H9 (cell line): ENCODE results near the gene AP1B1. TPM values are rescaled to one million over a fixed set of nuclear protein-coding genes. Genes with fewer than 3 reads are reported as not detected.

Experiments
- DNase-seq: peaks from one replicate; pipeline ENCODE4 v3.0.0-alpha.2; 2017
- H2AFZ ChIP-seq: one replicate; pipeline ENCODE4 v1.6.1; 2013; ENCODE audit warnings: mild to moderate bottlenecking, low read length, control low read depth, moderate library complexity
- H2AK5ac ChIP-seq: 2 replicates; pipeline ENCODE4 v1.6.1; 2013; ENCODE audit warnings: low read length, control low read depth, mixed read lengths; ENCODE audit not compliant: insufficient read length
- H2BK120ac ChIP-seq: one replicate; pipeline ENCODE4 v1.6.1; 2013; ENCODE audit warnings: low read depth, mild to moderate bottlenecking, low read length, control low read depth, inconsistent platforms; ENCODE audit not compliant: poor library complexity, severe bottlenecking
- H2BK12ac ChIP-seq: 2 replicates; pipeline ENCODE4 v1.6.1; 2013; ENCODE audit warnings: low read length, control low read depth, mixed read lengths, low read depth; ENCODE audit not compliant: insufficient read length
- H2BK15ac ChIP-seq: 2 replicates; pipeline ENCODE4 v1.6.1; 2013; ENCODE audit warnings: low read depth, low read length, control low read depth
- H2BK20ac ChIP-seq: one replicate; pipeline ENCODE4 v1.6.1; 2013; ENCODE audit warnings: low read depth, mild to moderate bottlenecking, low read length, control low read depth, inconsistent platforms; ENCODE audit not compliant: poor library complexity, severe bottlenecking
- H2BK5ac ChIP-seq: 2 replicates; pipeline ENCODE4 v1.6.1; 2013; ENCODE audit warnings: low read length, control low read depth, mixed read lengths; ENCODE audit not compliant: insufficient read length
- H3K14ac ChIP-seq: 2 replicates; pipeline ENCODE4 v1.6.1; 2013; ENCODE audit warnings: low read length, control low read depth; ENCODE audit not compliant: insufficient read depth
- H3K18ac ChIP-seq: 2 replicates; pipeline ENCODE4 v1.6.1; 2013; ENCODE audit warnings: low read depth, mild to moderate bottlenecking, mixed read lengths, low read length, control low read depth; ENCODE audit not compliant: insufficient read length
- H3K23ac ChIP-seq: 2 replicates; pipeline ENCODE4 v1.6.1; 2013; ENCODE audit warnings: low read length, control low read depth, mixed read lengths, low read depth; ENCODE audit not compliant: insufficient read length
- H3K23me2 ChIP-seq: 2 replicates; pipeline ENCODE4 v1.6.1; 2013; ENCODE audit warnings: low read depth, mild to moderate bottlenecking, mixed read lengths, low read length, control low read depth; ENCODE audit not compliant: insufficient read length, poor library complexity, severe bottlenecking
- H3K27ac ChIP-seq: 2 replicates; pipeline ENCODE4 v1.5.1; 2013; ENCODE audit warnings: low read length, control low read depth, mixed read lengths, low read depth; ENCODE audit not compliant: insufficient read length
- H3K27me3 ChIP-seq: 2 replicates; pipeline ENCODE4 v1.6.1; 2013; ENCODE audit warnings: low read length, control low read depth, inconsistent platforms; ENCODE audit not compliant: insufficient read depth
- H3K4ac ChIP-seq: 2 replicates; pipeline ENCODE4 v1.6.1; 2013; ENCODE audit warnings: low read depth, mild to moderate bottlenecking, control low read depth, inconsistent platforms, low read length, moderate library complexity
- H3K4me1 ChIP-seq: 2 replicates; pipeline ENCODE4 v1.6.1; 2013; ENCODE audit warnings: low read length, control low read depth, inconsistent platforms; ENCODE audit not compliant: insufficient read depth
- H3K4me2 ChIP-seq: 2 replicates; pipeline ENCODE4 v1.6.1; 2013; ENCODE audit warnings: low read length, control low read depth, mixed read lengths; ENCODE audit not compliant: insufficient read length, insufficient read depth
- H3K56ac ChIP-seq: 2 replicates; pipeline ENCODE4 v1.6.1; 2013; ENCODE audit warnings: low read depth, mild to moderate bottlenecking, mixed read lengths, low read length, control low read depth; ENCODE audit not compliant: insufficient read length
- H3K79me1 ChIP-seq: 2 replicates; pipeline ENCODE4 v1.6.1; 2013; ENCODE audit warnings: low read depth, mild to moderate bottlenecking, moderate library complexity, low read length, control low read depth, inconsistent platforms; ENCODE audit not compliant: insufficient read depth, poor library complexity, severe bottlenecking
- H3K79me2 ChIP-seq: 2 replicates; pipeline ENCODE4 v1.6.1; 2013; ENCODE audit warnings: low read length, control low read depth, inconsistent platforms; ENCODE audit not compliant: insufficient read depth
- H3K9ac ChIP-seq: 2 replicates; pipeline ENCODE4 v1.6.1; 2013; ENCODE audit warnings: low read length, control low read depth, mixed read lengths; ENCODE audit not compliant: insufficient read length; ENCODE audit errors: extremely low read depth
- H3K9me3 ChIP-seq: one replicate; pipeline ENCODE4 v1.6.1; 2013; ENCODE audit warnings: low read depth, low read length, inconsistent platforms; ENCODE audit not compliant: control insufficient read depth
- H3T11ph ChIP-seq: one replicate; pipeline ENCODE4 v1.6.1; 2013; ENCODE audit warnings: mild to moderate bottlenecking, low read length, control low read depth, inconsistent platforms
- H4K20me1 ChIP-seq: one replicate; pipeline ENCODE4 v1.6.1; 2013; ENCODE audit not compliant: control insufficient read depth, insufficient read length, insufficient read depth
- H4K5ac ChIP-seq: 2 replicates; pipeline ENCODE4 v1.6.1; 2013; ENCODE audit warnings: low read depth, mild to moderate bottlenecking, mixed read lengths, low read length, control low read depth; ENCODE audit not compliant: insufficient read length
- H4K8ac ChIP-seq: replicated peaks from 2 replicates; pipeline ENCODE4 v1.6.1; 2013; ENCODE audit warnings: low read length, control low read depth, mixed read lengths, low read depth; ENCODE audit not compliant: insufficient read length
- H4K91ac ChIP-seq: 2 replicates; pipeline ENCODE4 v1.6.1; 2013; ENCODE audit warnings: low read depth, mild to moderate bottlenecking, moderate library complexity, mixed read lengths, low read length, control low read depth; ENCODE audit not compliant: insufficient read length
- H3K27ac Mint-ChIP-seq, 3 experiments: 2 replicates in 2 of 3; 3 replicates in 1 of 3; pipeline ENCODE4 v1.8.0; 2020 to 2021; ENCODE audit warnings: mixed read lengths in 3 of 3, mild to moderate bottlenecking in 1 of 3, moderate library complexity in 1 of 3
- H3K27me3 Mint-ChIP-seq: 2 replicates; pipeline ENCODE4 v1.8.0; 2021; ENCODE audit warnings: low read depth, mild to moderate bottlenecking, moderate library complexity, mixed read lengths
- H3K36me3 Mint-ChIP-seq, 3 experiments: 2 replicates in 2 of 3; 3 replicates in 1 of 3; pipeline ENCODE4 v1.8.0; 2020 to 2021; ENCODE audit warnings: low read depth in 3 of 3, mixed read lengths in 3 of 3; ENCODE audit not compliant: insufficient read depth in 1 of 3
- H3K4me1 Mint-ChIP-seq, 2 experiments: 2 replicates each; pipeline ENCODE4 v1.8.0; 2020; ENCODE audit warnings: mixed read lengths in 2 of 2
- H3K4me3 Mint-ChIP-seq, 2 experiments: 2 replicates in 1 of 2; 3 replicates in 1 of 2; pipeline ENCODE4 v1.8.0; 2020 to 2021; ENCODE audit warnings: mild to moderate bottlenecking in 2 of 2, mixed read lengths in 2 of 2, moderate library complexity in 1 of 2
- H3K9me3 Mint-ChIP-seq, 2 experiments: 2 replicates in 1 of 2; 3 replicates in 1 of 2; pipeline ENCODE4 v1.8.0; 2020; ENCODE audit warnings: mild to moderate bottlenecking in 2 of 2, mixed read lengths in 2 of 2, moderate library complexity in 1 of 2
- CTCF ChIP-seq: fragments of 200-600 bp; sonication (generic); conservative IDR thresholded peaks from 3 replicates; pipeline ENCODE4 v1.8.0; 2021; ENCODE audit warnings: antibody characterized with exemption, mild to moderate bottlenecking
- WGBS: extraction: QIAGEN DNeasy Blood & Tissue Kit; methylation state at CpG from one replicate; pipeline ENCODE4 v1.1.7; 2013; ENCODE audit warnings: missing lambda C conversion rate, low lambda C conversion rate, mixed read lengths; ENCODE audit not compliant: insufficient read length; ENCODE audit errors: extremely low coverage; 5-methylcytosine and 5-hydroxymethylcytosine counted together
- total RNA-seq: library from RNA; stranded (reverse); gene quantifications from 2 replicates; pipeline ENCODE4 v1.2.1, GENCODE V29; 2021

Gene AP1B1
- total RNA-seq, 1 experiment from 2014 or later, result 64.0 TPM

GRCh38 chr22:29351891-29352290 lies 36.5 kb downstream of the AP1B1 start:
- TF ChIP-seq CTCF, result no peak
- H2BK15ac ChIP-seq, result no peak overlapping the region
- H2BK20ac ChIP-seq, result no peak overlapping the region
- H4K91ac ChIP-seq, result no peak overlapping the region
- H3K56ac ChIP-seq, result no peak overlapping the region
- no peak overlapping the region for H4K8ac ChIP-seq
- no peak overlapping the region for H3K18ac ChIP-seq
- no peak overlapping the region for H3K27ac ChIP-seq
- no peaks in the 10 kb centered on the region for H3K79me1 ChIP-seq
- Mint-ChIP-seq H3K36me3 (peaks cover 18 to 95% (median 68%) of the 10 kb centered on the region in 3 experiments), H3K9me3 (no peaks in the 10 kb centered on the region), H3K27me3 (no peaks in the 10 kb centered on the region), H3K27ac (no peak overlapping the region), H3K4me3 (no peak overlapping the region), H3K4me1 (no peaks in the 10 kb centered on the region)
- no peak overlapping the region for H2BK120ac ChIP-seq
- no peak for DNase-seq
- H3K23me2 ChIP-seq, result no peaks in the 10 kb centered on the region
- H3K9me3 ChIP-seq, result no peaks in the 10 kb centered on the region
- H2AK5ac ChIP-seq, result no peak overlapping the region
- no CpG with 5 or more reads among the region's 9 CpGs for WGBS
- no peak overlapping the region for H2BK5ac ChIP-seq
- no peak overlapping the region for H3K4me2 ChIP-seq
- H3K79me2 ChIP-seq, result no peaks in the 10 kb centered on the region
- no peak overlapping the region for H2BK12ac ChIP-seq
- no peak overlapping the region for H2AFZ ChIP-seq
- H3K14ac ChIP-seq, result no peak overlapping the region
- no peak overlapping the region for H3K23ac ChIP-seq
- no peak overlapping the region for H4K5ac ChIP-seq
- H3T11ph ChIP-seq, result no peak overlapping the region
- no peaks in the 10 kb centered on the region for H4K20me1 ChIP-seq
- no peaks in the 10 kb centered on the region for H3K4me1 ChIP-seq
- no peak overlapping the region for H3K9ac ChIP-seq
- H3K4ac ChIP-seq, result no peak overlapping the region
- no peaks in the 10 kb centered on the region for H3K27me3 ChIP-seq
